ENCODE data around the gene MAP2K6. TPM values are rescaled to one million over a fixed set of nuclear protein-coding genes. Genes with fewer than 3 reads are reported as not detected.

MAP2K6 gene
- total RNA-seq, 2 donors from 2014 or later: 4.4 to 34.6 TPM

- 91 to 94% methylated on average over 7 of the region's 7 CpGs for WGBS, 2 donors
- intact Hi-C loops (cut with DNase I): no loop called here
- ATAC-seq (no peak), DNase-seq (no peak)
- Histone ChIP-seq H3K36me3 (replicated peaks in 1 of 2; ENCODE audit: insufficient read depth in 1 of 2, low read depth in 2 of 2) (no peaks in the 10 kb centered on the region), H3K27me3 (no peaks in the 10 kb centered on the region), H3K27ac (no peak overlapping the region), H3K4me3 (no peak overlapping the region), H3K4me1 (peaks cover 18% of the 10 kb centered on the region), H3K9me3 (no peaks in the 10 kb centered on the region)
- TF ChIP-seq CTCF (IDR thresholded peaks at IDR 0.05) (no peak), POLR2A (IDR thresholded peaks at IDR 0.05) (no peak)
Observed at GRCh38 chr17:69388822-69389442, 25.6 kb upstream of the MAP2K6 start.

GRCh38 chr17:69390795-69391501 is 23.5 kb upstream of the MAP2K6 start:
- WGBS, 2 donors: 17 to 20% methylated on average over 15 of the region's 15 CpGs
- intact Hi-C loops (cut with DNase I): no loop called here
- TF ChIP-seq CTCF (IDR thresholded peaks at IDR 0.05) (no peak), POLR2A (IDR thresholded peaks at IDR 0.05) (peak in 1 of 3 donors; percentile 28)
- H3K27me3 ChIP-seq: no peaks in the 10 kb centered on the region
- DNase-seq (peak; percentile 11 to 40 (median 23)), ATAC-seq (peak; percentile 71)
- H3K4me3 ChIP-seq: no peak overlapping the region
- no peaks in the 10 kb centered on the region for H3K9me3 ChIP-seq
- H3K36me3 ChIP-seq (replicated peaks in 1 of 2; ENCODE audit: insufficient read depth in 1 of 2, low read depth in 2 of 2): no peaks in the 10 kb centered on the region
- peak overlapping the region; percentile 32 to 81 (median 80) for H3K27ac ChIP-seq
- H3K4me1 ChIP-seq: peaks cover 18% of the 10 kb centered on the region

- TF ChIP-seq CTCF (IDR thresholded peaks at IDR 0.05) (no peak), POLR2A (IDR thresholded peaks at IDR 0.05) (no peak)
- Histone ChIP-seq H3K27ac (no peak overlapping the region), H3K27me3 (no peaks in the 10 kb centered on the region), H3K4me3 (no peak overlapping the region), H3K36me3 (replicated peaks in 1 of 2; ENCODE audit: insufficient read depth in 1 of 2, low read depth in 2 of 2) (no peaks in the 10 kb centered on the region), H3K9me3 (no peaks in the 10 kb centered on the region), H3K4me1 (no peaks in the 10 kb centered on the region)
- 62 to 64% methylated on average over 3 of the region's 3 CpGs for WGBS, 2 donors
- ATAC-seq: no peak
- intact Hi-C loops (cut with DNase I): no loop called here
- DNase-seq: no peak
Observed at GRCh38 chr17:69401251-69401650, 13.2 kb upstream of the MAP2K6 start.

- ATAC-seq: no peak
- no peak overlapping the region for H3K4me3 ChIP-seq
- no peaks in the 10 kb centered on the region for H3K27me3 ChIP-seq
- H3K4me1 ChIP-seq: no peaks in the 10 kb centered on the region
- intact Hi-C loops (cut with DNase I): no loop called here
- DNase-seq: no peak
- H3K9me3 ChIP-seq: no peaks in the 10 kb centered on the region
- H3K27ac ChIP-seq: no peak overlapping the region
- no peak for TF ChIP-seq CTCF (IDR thresholded peaks at IDR 0.05)
- TF ChIP-seq POLR2A (IDR thresholded peaks at IDR 0.05): no peak
- WGBS, 2 donors: 83 to 86% methylated on average over 7 of the region's 7 CpGs
- no peaks in the 10 kb centered on the region for H3K36me3 ChIP-seq (replicated peaks in 1 of 2; ENCODE audit: insufficient read depth in 1 of 2, low read depth in 2 of 2)
Observed at GRCh38 chr17:69402052-69402451, 12.4 kb upstream of the MAP2K6 start.
